GM12875 (cell line): ENCODE results near the gene DNASE1L1.

Source experiments
- H3K4me3 ChIP-seq: one replicate; pipeline ENCODE4 v1.5.1; 2011; ENCODE audit warnings: low read depth, low read length, control low read depth
- CTCF ChIP-seq: IDR thresholded peaks from 2 replicates; pipeline ENCODE4 v1.5.1; 2011; ENCODE audit warnings: low read depth, mild to moderate bottlenecking, control low read depth, inconsistent platforms, low read length, moderate library complexity, borderline replicate concordance; ENCODE audit not compliant: insufficient read depth

Gene DNASE1L1

GRCh38 chrX:154367474-154368308, 41.4 kb downstream of the DNASE1L1 start:
- H3K4me3 ChIP-seq: no peak overlapping the region
- TF ChIP-seq CTCF: no peak

DNA sequence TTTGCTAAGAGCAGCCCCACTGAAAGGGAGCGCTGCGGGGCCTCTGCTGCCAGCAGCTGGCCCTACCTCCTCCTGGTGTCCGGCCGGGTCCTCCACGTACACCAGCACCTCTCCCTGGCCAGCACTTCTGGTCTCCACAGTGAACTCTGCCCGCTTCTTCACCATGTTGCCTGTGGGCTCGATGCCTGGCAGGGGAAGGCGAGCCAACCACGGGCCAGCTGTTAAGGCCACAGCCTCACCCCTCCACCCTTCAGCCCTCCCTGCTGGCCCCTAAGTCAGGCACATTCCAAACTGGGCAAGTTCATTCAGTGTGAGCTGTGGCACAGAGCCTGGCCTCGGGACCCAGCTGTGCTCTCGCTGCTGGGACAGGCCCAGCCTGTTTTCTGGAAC, 42.4 kb downstream of the DNASE1L1 start:
- H3K4me3 ChIP-seq: no peak overlapping the region
- no peak for TF ChIP-seq CTCF

- no peak overlapping the region for H3K4me3 ChIP-seq
- TF ChIP-seq CTCF: no peak
Measured at GRCh38 chrX:154365997-154366665, 42.9 kb downstream of the DNASE1L1 start.

DNA sequence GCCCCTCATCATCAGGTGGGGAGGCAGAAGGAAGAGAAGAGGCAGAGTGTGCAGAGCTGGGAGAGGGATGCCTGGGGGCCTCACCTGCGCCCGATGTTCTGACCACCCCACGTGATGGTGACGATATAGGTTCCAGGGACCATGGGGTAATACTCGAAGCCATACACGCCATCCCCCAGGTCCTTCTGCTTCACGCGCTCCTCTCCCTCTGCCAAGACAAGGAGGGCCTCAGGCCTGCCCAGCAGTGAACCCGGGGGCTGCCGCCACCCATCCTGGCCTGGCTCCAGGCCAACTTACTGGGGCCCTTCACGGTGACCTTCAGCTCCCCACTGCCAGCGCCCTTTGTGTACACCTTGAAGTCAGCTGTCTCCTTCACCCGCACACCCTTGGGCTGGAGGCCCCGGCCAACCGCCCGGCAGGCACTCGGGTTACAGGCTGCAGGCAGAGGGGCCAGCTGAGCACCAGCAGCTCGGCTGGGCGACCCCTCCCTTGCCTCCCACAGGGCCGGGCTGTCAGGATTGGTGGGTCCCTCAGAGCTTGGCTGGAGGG, 43.9 kb downstream of the DNASE1L1 start:
- no peak for TF ChIP-seq CTCF

GRCh38 chrX:154363706-154364439, 45.2 kb downstream of the DNASE1L1 start:
- no peak overlapping the region for H3K4me3 ChIP-seq
- no peak for TF ChIP-seq CTCF

More for the DNA sequence above, 43.9 kb downstream of the DNASE1L1 start:
- H3K4me3 ChIP-seq: no peak overlapping the region

GRCh38 chrX:154362085-154362742, 46.8 kb downstream of the DNASE1L1 start:
- no peak overlapping the region for H3K4me3 ChIP-seq
- no peak for TF ChIP-seq CTCF
